G401 (cell line): ENCODE measurements around the gene LHX5. TPM values are rescaled to one million over a fixed set of nuclear protein-coding genes. Genes with fewer than 3 reads are reported as not detected.

Experiments used
- DNase-seq: peaks from one replicate; pipeline ENCODE4 v3.0.0-alpha.2; 2015; ENCODE audit warnings: low spot score
- in situ Hi-C: cut with HindIII; loops from 2 replicates; pipeline ENCODE4 v1.10.0; 2016; ENCODE audit warnings: low sequenced_read_pairs, mixed read lengths
- total RNA-seq: library from RNA; depleted of rRNA; stranded (reverse); fragments of >200 nt; shearing (Covaris generic); gene quantifications from 2 replicates; pipeline ENCODE4 v1.2.3, GENCODE V29; 2014

The LHX5 gene
- total RNA-seq, 1 experiment from 2014 or later: not detected

DNA sequence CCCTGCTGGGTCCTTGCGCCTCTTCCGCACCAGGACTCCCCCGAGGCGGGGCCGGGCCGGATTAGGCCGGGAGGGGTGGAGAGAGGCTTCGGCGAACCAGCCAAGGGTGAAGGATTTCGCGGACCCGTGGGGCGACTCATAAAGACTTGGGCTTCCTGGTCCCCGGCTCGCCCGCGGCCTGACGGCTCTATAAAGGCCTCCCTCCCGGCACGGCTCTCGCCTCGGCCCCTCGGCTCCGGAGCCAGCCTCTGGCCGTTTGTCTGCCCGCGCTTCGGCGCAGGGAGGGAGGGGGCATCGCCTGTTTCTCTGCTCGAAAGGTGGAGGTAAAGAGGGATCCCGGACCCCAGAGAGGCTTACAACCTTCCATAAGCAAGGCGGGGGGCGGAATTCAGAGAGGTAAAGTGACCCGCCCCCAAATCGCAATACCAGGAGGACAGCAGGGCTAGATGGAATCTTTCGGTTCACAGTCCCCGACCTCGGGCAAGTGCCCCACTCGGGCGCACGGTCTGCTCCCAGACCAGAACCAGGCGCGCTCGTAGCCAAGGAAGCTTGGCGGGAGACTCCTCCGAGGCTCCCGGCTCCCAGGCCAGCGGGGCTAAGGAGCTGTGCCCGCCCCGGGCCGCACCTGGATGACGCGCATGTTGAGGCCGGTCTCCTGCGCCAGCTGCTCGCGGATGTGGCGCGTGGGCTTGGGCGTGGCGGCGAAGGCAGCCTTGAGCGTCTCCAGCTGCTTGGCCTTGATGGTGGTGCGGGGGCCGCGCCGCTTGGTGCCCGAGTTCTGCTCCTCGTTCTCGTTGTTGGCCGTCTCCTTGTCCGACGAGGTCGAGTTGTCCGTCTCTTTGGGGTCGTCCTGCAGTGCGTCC, 3.9 kb downstream of the LHX5 start:
- DNase-seq: no peak
- in situ Hi-C loops: no loop called here

DNA sequence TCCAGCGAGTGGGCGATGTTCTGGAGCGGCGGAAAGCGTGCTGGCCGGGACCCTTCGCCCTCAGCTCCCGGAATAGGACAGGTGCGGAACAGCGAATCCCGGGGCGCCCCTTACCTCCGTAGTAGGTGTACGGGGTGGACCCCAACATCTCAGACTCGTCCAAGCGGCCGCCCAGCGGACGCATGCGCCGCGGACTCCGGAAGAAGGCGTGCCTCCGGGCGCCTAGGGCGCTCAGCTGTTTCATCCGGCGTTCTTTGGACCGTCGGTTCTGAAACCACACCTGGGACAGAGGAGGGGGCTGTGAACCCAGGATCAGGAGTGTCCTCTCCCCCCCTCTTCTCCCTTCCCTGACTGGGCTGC, 4.5 kb downstream of the LHX5 start:
- DNase-seq: no peak
- in situ Hi-C loops: no loop called here

DNA sequence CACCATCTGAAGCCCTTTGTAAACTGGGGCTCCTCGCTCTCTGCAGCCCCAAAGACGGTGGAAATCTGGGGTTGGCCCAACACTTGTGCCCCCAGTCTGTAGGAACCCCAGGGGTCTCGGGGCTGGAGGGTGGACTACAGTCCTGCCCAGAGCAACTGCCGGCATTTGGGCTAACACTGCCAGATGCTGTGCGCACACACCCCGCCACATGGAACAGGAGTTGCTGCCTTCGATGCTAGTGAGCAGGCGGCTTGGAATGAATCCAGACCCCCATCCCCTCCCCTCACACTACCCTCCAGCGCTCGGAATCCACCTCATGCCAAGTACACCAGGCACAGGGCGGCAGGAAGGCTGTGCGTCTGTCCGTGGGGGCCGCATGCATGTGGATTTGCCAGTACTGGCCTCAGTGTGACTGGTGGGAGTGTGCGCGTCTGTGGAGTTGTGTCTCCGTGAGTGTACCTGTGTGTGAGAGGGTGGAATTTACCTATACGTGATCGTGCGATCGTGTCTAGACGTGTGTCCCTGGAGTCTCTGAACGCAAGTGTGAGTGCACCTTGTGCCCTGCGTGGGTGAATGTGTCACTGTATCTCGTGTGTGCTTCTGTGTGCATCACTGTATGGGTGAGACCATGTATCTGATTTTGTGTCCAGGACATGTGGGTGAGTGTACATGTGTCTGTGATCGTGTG, 5.1 kb downstream of the LHX5 start:
- in situ Hi-C loops: no loop called here
- DNase-seq: no peak

DNA sequence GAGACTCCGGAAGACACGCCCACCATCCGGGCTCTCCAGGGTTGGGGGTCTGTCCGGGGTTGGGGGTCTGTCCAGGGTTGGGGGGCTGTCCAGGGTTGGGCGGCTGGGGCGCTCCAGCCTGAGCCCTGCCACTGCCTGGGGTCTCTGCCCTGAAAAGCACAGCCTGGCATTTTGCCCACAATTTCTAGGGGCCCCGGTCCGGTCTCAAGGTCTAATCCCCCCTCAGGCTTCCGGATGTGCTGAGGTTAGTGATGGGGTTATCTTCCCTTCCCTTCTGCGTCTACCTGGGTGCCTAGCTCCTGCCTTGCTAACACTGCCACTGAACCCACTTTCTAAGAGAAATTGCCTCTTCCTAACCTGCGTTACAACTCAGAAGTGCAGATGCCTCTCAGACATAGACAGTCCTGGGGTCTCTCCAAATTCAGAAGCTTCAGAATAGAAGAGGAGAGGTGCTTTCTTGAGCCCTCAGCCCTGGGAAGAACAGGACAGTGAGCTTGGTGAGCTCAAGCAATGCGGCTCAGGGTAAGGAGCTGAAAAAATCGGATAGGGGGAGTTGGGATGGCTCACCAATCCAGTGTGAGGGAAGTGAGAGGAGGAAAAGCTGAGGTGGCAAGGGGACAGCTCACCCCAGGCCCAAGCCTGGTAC, 5.7 kb downstream of the LHX5 start:
- in situ Hi-C loops: no loop called here
- DNase-seq: no peak

DNA sequence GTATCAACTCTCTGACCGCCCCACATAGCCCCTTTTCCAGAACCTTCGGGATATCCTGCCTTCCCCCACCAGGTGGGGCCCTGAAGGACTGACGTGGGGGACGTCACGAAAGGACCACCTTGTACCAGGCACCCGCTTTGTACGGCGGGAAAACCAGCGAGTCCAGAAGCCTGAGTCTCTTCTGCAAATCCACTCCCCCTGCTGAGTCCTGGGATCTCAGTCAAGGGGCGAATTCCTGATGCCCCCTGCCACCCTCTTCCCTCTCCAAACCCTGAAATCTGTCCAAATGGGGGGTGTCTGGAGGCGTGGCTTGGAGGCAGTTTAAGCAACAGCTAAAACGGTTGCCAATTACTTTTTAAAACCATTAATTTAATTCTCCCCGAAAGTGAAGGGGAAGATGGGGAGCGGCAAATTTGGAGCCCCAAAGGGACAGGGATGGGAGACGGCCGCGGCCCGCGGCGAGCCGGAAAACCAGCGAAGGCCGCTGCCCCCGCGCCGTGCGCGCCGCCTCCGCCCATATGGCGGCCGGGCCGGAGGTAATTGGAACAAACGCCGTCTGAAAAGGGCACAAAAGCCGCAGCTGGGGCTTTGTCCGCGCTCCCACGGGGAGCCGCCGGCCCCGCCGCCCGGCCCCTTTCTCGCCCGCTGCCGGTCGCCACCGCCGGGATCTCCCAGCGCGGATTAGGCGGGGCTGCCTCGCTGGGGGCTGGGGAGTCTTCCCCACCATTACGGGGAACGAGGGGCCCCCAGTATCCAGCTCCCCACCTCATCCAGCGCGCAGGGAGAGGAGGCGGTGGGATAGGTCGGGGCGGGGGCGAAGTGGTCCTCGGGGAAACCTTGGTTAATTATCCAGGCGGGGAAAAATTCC, 6.6 kb downstream of the LHX5 start:
- in situ Hi-C loops: no loop called here

DNA sequence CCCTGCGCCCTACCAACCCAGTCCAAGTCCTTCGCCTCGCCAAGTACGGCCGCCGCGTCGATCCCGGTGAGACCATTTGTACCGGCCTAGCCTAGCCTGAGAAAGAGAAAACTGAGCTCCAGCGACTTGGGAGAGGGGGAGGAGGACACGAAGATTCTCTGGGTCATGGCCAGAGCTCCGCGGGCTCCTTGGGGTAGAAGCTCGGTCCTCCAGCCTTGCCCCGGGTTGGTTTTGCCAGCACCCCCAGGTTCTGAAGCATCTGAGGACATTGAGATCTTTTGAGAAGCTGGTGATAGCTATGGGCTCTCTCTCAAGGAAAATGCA, 7.3 kb downstream of the LHX5 start:
- DNase-seq: no peak
- in situ Hi-C loops: no loop called here

More for the DNA sequence above, 6.6 kb downstream of the LHX5 start:
- no peak for DNase-seq

DNA sequence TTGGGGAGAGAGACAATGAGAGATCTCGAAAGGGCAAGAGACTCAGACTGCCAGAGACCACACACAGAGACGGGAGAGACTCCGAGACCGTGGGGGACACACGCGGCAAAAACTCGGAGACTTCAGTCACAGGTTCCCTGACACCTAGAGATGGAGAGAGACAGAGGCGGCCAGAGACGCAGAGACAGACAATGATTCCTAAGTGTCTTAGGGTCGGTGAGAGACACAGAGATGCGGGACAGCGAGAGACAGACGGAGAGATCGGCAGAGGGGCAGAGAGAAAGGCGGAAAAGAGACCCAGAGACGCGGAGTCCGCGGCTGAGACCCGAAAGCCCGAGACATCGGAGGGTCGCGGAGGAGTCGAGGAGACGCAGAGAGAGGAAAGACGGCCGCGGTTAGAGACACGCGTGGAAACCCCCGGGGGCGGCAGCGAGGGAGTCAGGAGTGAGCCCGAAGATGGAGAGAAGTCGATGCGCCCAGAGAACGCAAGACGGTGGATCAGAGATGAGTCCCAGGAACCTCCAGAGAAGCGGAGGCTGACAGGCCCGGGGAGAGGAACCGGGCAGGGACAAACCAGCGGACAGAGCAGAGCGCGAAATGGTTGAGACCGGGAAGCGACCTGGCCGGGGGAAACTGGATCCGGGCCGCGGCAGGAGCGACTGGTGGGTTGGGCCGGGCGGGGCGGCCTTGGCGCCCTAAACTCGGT, 7.8 kb downstream of the LHX5 start:
- peak; percentile 29 for DNase-seq
- in situ Hi-C loops: no loop called here

DNA sequence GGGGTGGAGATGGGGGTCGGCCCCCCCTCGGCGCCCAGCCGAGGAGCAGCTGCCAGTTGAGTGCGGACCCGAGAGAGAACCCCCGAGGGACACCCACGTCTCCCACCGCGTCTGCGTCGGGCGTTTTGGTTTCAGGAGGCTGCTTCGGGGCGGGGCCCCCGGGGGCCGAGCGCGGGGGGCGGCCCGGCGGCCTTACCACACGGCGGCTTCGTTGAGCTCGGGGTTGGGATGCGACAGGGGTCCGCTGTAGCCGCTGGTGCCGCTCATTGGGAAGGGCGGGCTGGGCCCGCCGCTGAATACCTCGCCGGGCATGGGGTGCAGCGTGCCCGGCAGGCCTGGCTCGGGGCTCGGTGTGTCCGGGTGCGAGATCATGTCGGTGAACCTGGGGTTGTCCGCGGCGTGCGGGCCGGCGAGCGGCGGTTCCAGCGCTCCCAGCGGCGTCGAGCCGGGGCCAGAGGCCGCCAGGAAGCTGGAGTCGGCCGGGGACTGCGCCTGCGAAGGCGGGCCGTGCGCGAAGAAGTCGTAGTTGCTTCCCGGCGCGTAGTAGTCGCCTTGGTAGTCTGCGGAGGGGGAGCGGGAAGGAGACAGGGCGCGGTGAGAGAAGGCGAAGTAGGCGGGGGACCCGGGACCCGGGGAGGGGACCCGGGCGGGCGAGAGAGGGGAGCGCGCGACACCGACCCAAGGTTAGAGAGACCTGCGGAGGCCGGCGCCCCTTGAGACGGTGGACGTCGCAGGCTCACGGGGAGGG, 8.5 kb downstream of the LHX5 start:
- DNase-seq: no peak
- in situ Hi-C loops: no loop called here

DNA sequence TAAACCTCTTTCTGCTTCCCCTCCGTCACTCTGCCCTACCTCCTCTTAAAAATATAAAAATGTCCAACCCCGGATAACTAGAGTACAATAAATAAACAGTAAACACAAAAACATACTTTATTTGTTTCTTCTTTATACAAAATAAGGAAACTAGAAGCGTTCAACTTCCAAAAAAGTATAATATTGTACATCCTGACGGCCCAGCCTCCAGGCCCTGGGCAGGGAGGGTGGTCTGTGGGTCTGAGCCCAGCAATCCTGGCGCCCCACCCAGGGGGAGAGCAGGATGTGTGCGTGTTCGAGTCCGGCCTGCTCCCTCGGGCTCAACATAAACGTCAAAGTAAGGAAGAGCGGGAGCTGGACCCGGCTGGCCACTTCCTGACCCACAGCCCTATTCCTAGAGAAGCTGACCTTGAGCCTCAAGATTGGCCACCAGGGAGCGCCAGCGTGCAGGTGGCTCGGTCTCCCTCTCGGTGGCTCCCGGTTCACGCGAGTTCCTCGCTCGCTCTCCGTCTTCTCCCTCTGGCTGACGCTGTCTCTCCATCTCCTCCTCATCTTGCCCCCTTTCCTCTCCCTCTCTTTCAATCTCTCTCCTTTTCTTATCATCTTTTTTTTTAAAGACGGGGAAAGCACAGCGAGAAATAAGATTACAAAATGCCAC, 9.4 kb downstream of the LHX5 start:
- DNase-seq: peak; percentile 82
- in situ Hi-C loops: no loop called here

DNA sequence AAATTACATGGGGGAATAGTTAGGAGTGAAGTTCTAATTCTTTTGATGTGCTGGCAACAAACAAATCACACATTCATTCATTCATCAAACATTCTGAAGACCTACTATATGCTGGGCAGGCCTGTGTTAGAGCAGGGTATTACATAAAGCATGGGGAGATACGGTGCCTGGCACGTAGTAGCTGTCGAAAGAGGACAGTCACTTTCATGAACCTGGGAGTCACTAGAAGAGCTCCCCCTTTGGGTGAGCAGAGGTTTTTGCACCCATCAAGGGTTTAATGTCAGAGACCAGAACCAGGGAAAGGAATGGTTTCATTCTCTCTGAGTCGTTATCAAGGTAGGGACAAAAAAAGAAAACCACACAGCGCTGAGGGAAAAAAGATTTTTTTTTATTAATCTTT, 10.0 kb downstream of the LHX5 start:
- in situ Hi-C loops: no loop called here
- no peak for DNase-seq

DNA sequence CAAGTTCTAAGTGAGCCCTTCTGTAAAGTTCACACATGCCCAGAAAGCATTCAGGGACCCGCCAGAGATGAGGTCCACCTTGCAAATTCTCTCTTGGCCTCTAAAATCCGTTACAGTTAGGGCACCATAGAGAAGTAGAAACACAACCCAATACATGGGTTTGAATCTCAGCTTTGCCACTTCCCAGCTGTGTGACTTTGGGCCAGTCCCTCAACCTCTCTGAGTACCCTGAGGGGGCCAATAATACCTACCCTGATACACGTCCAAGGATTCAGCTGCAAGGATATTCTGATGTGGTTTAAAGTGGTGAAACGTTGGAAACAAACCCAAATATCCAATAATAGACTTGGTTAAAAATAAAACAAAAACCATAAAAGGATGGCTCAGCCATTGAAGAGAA, 11.7 kb downstream of the LHX5 start:
- in situ Hi-C loops: no loop called here
- no peak for DNase-seq

DNA sequence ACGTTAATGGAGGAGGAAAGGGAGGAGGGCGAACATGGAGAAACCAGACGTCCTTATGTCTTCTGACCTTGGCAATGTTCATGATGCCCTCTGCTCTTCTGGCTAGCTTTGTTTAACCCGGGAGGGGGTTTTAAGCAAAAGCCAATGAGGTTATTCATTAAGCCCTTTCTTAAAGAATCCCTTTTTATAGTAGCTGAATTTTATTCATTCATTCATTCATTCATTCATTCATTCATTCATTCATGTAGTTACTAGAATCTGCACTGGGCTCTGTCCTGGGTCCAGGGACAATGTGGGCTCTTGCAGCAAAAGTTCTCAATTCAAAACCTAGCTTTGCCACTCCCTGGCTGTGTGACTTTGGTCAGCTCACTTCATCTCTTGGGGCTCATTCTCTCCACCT, 14.0 kb downstream of the LHX5 start:
- in situ Hi-C loops: no loop called here
- DNase-seq: no peak

DNA sequence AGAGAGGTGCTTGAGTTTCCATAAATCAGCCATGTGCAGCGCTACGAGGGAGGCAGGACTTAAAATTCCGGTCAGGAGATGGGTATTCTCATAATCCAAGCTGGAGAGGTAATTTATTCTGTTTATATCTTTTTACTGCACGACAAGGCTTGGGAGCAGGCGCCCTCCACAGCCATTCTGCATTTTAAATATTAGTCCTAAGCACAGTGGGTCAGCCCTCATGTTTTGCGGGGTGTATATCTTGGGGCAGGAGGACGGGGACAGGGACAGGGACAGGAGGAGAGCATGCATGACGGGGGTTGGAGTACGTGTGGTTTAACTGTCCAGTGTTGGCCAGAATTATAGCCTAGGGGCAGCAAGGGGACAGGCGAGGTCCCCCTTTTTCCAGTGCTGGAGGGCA, 14.5 kb downstream of the LHX5 start:
- no peak for DNase-seq
- in situ Hi-C loops: no loop called here

DNA sequence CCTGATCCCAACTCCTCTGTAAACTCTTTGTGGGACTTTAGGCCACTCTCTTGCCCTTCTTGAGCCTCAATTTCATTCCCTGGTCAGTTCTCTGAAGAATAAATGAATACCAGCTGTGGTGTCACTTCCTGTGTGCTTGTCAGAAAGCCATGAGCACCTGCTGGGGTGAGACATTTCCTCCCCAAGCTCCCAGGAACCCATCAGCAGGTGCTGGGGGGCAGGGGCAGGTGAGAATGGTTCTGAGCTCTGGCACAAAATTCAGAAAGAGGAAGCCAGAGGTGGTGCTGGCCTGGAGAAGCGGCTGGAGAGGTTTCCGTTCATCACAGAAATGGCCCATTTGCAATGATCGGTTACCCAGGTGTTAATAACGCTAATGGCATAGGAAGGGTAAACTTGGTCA, 14.9 kb downstream of the LHX5 start:
- DNase-seq: no peak
- in situ Hi-C loops: no loop called here

DNA sequence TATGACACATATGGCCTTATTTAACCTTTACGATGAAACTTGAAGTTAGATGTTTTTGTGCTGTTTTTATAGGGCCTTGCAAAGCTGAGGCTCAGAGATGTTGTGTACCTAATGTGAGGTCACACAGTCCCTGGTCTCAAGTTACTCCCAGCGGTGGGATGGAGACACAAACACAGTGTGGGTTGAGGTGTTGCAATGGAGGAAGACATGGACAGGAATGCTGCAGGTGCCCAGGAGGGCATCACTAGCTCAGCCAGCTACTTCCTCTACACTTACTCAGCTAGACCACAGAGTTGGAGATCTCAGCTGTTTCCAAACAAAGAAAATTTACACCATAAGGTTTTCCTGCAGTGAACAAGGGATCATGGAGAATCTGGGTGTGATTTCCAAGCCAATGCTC, 15.5 kb downstream of the LHX5 start:
- no peak for DNase-seq
- in situ Hi-C loops: no loop called here

DNA sequence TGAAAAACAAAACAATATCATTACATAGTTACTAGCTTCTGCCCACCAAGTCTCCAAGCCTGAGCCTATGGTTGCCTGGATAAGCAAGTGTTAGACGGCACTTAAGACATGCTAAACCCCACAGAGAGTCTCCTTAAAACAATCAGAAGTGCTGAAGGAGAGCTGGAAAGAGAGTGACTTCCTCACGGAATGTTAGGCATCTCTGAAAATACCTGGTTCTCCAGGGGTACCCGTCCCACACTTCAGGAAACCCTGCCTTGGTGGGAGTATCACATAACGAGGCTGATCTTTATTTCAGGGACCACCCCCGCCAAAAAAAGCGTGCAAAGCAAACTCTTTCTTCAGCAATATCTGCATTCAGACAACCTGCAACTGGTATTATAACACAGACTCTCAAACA, 18.3 kb downstream of the LHX5 start:
- no peak for DNase-seq
- in situ Hi-C loops: no loop called here

DNA sequence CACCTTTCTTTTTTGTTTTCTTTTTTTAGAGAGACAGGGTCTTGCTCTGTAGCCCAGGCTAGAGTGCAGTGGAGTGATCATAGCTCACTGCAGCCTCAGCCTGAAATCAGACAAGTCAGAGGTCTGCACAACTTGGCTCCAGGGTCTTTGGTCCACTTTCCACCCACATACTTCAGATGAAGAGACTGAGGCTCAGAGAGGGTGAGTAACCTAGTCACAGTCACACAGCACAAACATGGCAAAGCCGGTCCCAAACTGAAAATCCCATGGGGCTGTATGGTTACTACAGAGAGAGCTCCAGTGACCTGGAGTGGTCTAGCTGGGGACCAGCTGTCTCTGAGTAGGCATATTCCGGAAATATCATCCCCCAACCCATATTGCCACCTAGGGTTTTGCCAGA, 19.2 kb downstream of the LHX5 start:
- no peak for DNase-seq
- in situ Hi-C loops: no loop called here

DNA sequence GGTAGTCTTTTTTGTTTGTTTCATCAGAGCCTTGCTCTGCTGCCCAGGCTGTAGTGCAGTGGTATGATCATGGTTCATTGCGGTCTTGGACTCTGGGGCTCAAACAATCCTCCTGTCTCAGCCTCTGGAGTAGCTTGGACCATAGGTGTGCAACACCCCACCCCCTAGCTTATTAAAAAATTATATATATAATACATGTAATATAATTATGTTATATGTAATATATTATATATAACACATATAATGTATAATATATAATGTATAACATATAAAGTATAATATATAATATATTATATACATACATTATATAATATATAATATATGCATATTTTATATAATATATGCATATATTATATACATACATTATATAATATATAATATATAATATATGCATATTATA, 21.8 kb downstream of the LHX5 start:
- DNase-seq: no peak
- in situ Hi-C loops: no loop called here
